GM19372 (cell line): ENCODE data around the gene ZNF569.
"Not testable (repeated sequence)": the region's sequence is repeated elsewhere in the genome, so short reads cannot be mapped to it uniquely, and the experiment has no call there.

Experiments used
- ATAC-seq: cut with Tn5 transposase; IDR thresholded peaks from one replicate; pipeline ENCODE4 v1.9.1; 2021; ENCODE audit warnings: mild to moderate bottlenecking, low read depth, moderate library complexity; ENCODE audit not compliant: unreplicated experiment

The ZNF569 gene

DNA sequence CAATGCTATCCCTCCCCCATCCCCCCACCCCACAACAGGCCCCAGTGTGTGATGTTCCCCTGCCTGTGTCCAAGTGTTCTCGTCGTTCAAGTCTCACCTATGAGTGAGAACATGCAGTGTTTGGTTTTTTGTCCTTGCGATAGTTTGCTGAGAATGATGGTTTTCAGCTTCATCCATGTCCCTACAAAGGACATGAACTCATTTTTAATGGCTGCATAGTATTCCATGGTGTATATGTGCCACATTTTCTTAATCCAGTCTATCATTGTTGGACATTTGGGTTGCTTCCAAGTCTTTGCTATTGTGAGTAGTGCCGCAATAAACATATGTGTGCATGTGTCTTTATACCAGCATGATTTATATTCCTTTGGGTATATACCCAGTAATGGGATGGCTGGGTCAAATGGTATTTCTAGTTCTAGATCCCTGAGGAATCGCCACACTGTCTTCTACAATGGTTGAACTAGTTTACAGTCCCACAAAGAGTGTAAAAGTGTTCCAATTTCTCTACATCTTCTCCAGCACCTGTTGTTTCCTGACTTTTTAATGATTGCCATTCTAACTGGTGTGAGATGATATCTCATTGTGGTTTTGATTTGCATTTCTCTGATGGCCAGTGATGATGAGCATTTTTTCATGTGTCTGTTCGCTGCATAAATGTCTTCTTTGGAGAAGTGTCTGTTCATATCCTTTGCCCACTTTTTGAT, 61.0 kb downstream of the ZNF569 start:
- ATAC-seq = not testable (repeated sequence)

DNA sequence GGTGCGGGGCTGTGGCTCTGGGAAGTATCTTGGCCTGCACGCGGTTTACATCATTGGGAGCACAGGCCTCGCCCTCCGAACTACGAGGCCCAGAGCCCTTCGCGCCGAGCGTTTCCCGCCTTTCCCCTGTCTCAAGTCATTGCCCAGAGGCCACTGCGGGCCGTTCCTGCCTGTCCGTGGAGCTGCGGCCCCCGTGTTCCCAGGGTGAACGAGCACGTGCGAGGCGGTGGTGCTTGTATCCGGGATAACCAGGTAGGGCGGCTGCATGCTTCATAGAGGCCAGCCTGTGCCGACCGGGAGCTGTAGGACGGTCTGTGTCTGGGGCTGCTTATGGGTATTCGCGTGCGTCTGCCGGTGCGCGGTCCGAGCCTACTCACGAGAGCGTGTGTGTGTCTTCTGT, 63.8 kb downstream of the ZNF569 start:
- no peak for ATAC-seq

DNA sequence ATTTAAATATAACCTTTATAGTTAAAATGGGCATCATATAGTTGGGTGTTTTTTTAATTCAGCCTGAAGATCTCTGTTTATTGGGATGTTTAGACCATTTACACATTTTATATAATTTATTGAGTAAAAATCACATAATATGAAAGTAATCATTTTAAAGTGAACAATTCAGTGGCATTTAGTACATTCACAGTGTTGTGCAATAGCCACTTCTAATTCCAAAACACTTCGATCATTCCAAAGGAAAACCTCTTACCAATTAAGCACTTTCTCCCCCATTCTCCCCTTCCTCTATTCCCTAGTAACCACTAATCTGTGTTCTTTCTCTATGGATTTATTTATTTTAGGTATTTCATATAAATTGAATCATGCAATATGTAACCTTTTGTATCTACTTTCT, 66.2 kb downstream of the ZNF569 start:
- no peak for ATAC-seq

DNA sequence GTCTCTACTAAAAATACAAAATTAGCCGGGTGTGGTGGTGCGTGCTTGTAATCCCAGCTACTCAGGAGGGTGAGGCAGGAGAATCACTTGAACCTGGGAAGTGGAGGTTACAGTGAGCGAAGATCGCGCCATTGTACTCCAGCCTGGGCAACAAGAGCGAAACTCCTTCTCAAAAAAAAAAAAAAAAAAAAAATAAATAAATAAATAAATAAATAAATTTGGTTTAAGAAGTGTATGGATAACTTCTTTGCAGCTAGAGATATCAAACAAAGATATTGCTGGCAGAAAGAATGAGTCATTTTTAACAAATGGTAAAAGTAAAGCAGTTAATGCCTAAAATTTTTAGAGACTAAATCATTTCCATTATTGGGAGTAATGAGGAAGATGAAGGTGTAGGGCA, 75.8 kb downstream of the ZNF569 start:
- ATAC-seq = not testable (repeated sequence)

DNA sequence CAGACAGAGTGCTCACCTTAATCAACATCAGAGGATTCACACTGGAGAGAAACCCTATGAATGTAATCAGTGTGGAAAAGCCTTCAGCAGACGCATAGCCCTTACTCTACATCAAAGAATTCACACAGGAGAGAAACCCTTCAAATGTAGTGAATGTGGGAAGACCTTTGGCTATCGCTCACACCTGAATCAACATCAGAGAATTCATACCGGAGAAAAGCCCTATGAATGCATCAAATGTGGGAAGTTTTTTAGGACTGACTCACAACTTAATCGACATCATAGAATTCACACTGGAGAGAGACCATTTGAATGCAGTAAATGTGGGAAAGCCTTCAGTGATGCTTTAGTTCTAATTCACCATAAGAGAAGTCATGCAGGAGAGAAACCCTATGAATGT, 78.0 kb downstream of the ZNF569 start:
- ATAC-seq = no peak

DNA sequence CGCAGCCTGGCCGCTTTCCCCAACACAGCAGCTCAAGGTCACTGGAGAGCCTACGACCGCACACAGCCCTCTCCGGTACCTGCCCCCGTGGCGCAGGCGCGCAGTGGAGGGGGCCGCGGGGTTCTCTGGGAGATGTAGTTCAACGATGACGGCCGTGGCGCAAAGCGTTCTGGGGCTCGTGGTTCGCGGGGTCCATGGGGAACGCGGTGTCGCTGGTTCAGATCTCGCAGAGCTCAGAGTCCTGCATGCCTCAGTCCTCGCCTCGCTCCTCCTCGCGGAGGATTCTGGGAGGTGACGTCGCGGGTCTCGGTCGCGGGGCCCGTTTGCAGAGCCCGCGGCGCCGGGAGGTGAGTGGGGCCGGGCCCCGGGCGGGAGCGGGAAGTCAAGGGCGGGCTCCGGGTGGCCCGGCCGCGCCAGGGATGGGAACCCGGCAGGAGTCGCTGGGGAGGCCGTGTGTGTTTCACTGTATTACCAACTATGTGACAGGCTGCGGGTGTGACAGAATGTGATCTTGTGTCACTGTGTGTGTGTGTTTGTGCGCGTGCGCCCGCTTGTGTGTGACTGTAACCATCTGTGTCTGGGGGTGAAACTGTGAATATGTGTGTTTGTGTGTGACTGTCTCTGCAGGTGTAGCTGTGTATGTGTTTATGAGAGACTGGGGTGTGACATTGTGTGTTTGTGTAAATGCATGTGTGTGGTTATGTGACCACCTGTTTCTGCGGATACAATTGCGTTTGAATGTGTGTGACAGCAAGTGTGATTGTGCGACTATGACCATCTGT, 96.2 kb downstream of the ZNF569 start, which contains the start of gene ZNF527:
ZNF527 (plus strand) TSS at position 220 of the 782 bp plus-strand sequence. CDS start 3,100 bp downstream, outside the sequence.
- peak; percentile 87 for ATAC-seq

DNA sequence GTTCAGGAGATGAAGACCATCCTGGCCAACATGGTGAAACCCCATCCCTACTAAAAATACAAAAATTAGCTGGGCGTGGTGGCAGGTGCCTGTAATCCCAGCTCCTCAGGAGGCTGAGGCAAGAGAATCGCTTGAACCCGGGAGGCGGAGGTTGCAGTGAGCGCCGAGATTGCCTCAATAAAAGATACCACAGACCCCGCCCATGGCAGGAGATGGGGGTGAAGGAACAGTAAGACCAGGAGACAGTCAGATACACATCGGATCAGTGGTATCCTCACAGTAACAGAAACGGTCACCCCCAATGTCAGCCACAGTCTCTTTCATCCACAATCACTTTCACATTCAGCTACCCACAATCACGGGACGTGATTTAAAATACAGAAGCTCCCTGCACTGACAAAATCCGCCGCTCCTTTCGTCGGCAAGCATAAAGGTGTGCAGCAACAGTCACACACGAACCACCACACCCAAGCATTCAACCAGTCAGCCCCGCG, 96.8 kb downstream of the ZNF569 start:
- ATAC-seq = peak; percentile 24

DNA sequence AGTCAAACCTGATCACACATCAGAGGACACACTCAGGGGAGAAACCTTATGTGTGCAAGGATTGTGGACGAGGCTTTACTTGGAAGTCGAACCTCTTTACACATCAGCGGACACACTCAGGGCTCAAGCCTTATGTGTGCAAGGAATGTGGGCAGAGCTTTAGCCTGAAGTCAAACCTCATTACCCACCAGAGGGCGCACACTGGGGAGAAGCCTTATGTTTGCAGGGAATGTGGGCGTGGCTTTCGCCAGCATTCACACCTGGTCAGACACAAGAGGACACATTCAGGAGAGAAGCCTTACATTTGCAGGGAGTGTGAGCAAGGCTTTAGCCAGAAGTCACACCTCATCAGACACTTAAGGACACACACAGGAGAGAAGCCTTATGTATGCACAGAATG, 104.5 kb downstream of the ZNF569 start:
- ATAC-seq = no peak

DNA sequence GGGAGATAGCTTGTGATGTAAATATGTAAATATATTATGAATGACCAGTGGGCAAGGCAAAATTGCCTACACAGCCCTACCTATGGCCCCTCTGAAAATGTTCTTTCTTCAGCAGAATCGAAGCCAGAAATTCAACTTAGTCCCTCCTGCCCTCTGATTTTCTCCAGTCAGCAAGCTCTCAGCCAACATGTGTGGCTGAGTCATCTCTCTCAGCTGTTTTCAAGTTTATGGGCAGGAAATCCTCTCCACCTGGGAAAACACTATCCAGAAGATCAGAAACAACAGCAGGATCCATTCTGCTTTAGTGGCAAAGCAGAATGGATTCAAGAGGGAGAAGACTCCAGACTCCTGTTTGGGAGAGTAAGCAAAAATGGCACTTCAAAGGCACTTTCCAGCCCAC, 105.2 kb downstream of the ZNF569 start:
- no peak for ATAC-seq
